Sciatic nerve (tissue), 2 donors: ENCODE data around the gene NPC1. TPM values are rescaled to one million over a fixed set of nuclear protein-coding genes. Genes with fewer than 3 reads are reported as not detected.
"Not testable (repeated sequence)": the region's sequence is repeated elsewhere in the genome, so short reads cannot be mapped to it uniquely, and the experiment has no call there.

ENCODE experiments used
- ATAC-seq: fragments of 200-7000 bp; cut with Tn5 transposase; one replicate; pipeline ENCODE4 v1.9.1; 2020; ENCODE audit warnings: mild to moderate bottlenecking, moderate library complexity
- DNase-seq: peaks from one replicate; pipeline ENCODE4 v3.0.0-alpha.2; 2020; ENCODE audit warnings: low spot score
- intact Hi-C: fragments of 100-400 bp; cut with DNase I; formaldehyde crosslinking; loops from one replicate; pipeline ENCODE4 v1.14.2; 2022
- total RNA-seq: library from RNA; stranded (reverse); fragmentation: NEBNext Ultra II Directional; extraction: Animal tissue kit (Norgen Biotek cat#: 25700); gene quantifications from one replicate; pipeline ENCODE4 v1.2.1, GENCODE V29; 2021
- donor health status: DM: no; HTN: no; CAD: no.
- donor health status: DM: no; HTN: no; CAD: no.

Gene NPC1
- total RNA-seq, 1 donor from 2014 or later = 77.3 TPM

DNA sequence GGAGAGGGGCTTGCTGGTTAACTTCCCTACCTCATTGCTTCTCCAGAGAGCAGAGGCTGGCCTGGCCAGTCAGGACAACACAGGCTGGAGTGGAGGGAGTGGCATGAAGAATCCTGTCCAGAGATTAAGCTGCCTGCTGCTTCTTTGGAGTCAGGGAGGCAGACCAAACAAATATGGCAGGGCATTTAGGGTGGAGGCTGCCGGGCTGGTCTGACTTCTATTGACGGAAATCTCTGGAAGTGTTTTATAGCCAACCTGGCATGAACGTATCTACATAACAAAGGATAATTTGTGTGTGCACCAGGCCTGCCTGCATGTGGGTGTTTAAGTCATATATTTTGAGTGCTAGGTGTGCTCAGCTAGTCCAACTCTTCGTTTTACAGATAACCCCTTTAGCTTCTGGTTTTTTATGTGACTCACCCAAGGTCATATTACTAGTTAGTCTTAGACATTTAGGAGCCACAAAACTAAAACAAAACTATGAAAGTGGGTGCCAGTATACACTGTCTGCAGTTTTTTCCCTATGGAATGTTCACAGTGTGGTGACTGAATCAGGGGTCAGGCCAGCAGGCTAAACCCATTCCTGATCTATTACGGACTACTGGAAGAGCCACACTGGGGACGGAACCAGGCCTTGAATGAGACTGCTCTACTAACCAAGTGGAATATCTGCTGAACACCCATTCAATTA lies 5.5 kb downstream of the NPC1 start:
- DNase-seq (no peak), ATAC-seq (no peak)
- intact Hi-C loops = loop anchor here (10.0 kb wide), 1 partner anchor 66 kb away; no protein-coding TSS in a partner anchor

DNA sequence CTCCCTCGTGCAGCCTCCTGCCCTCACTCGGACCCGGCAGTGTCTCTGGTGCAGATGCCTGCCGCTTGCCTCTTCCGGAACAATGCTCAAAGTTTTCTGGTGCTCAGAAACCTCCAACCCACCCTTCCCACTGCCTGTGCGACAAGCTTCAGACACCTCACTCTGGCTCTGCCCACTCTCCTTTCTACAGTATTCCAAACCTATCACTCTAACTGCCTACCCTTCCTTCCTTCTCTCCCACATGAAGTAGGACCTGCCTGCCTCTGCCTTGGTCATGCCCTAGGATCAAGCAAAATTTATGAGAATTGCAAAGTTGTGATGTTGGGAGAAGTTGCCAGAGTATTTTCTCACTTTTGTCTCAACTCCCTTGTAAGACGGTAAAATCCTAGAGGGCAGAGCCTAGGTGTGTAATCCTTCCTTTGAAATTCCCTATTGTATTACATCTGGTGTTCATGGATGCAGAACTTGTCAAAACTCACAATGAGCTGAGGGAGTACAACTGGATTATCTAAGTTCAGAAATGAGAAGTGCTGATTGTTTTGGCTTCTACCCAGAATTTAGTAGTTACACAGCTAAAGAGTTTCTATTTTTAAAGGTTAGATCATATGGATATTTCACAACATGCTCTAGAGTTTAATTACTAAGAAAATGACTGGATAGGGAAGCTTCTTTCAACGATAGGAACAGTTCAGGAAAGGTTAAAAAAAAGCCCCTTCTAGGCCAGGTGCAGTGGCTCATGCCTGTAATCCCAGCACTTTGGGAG lies 7.2 kb downstream of the NPC1 start:
- intact Hi-C loops = no loop called here
- ATAC-seq (no peak), DNase-seq (no peak)

- no peak for DNase-seq
- intact Hi-C loops = no loop called here
- ATAC-seq = no peak
These were observed 8.1 kb downstream of the NPC1 start for GRCh38 chr18:23578067-23578701.

DNA sequence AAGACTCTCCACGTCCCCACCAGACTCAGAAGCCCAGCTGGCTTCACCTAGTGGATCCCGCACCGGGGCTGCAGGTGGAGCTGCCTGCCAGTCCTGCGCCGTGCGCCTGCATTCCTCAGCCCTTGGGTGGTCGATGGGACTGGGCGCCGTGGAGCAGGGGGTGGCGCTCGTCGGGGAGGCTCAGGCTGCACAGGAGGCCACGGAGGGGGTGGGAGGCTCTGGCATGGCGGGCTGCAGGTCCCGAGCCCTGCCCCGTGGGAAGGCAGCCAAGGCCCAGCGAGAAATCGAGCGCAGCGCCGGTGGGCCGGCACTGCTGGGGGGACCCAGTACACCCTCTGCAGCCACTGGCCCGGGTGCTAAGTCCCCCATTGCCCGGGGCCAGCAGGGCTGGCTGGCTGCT lies 8.8 kb downstream of the NPC1 start:
- DNase-seq, ATAC-seq, intact Hi-C loops: not testable (repeated sequence)

- ATAC-seq = no peak
- DNase-seq = no peak
- intact Hi-C loops = no loop called here
These were observed 11.0 kb downstream of the NPC1 start for GRCh38 chr18:23575309-23575651.

- ATAC-seq = no peak
- DNase-seq = no peak
- intact Hi-C loops = no loop called here
These were observed 11.5 kb downstream of the NPC1 start for GRCh38 chr18:23574611-23575308.

GRCh38 chr18:23573626-23574431 lies 12.5 kb downstream of the NPC1 start:
- peak; percentile 48 for ATAC-seq
- no peak for DNase-seq
- intact Hi-C loops = no loop called here

DNA sequence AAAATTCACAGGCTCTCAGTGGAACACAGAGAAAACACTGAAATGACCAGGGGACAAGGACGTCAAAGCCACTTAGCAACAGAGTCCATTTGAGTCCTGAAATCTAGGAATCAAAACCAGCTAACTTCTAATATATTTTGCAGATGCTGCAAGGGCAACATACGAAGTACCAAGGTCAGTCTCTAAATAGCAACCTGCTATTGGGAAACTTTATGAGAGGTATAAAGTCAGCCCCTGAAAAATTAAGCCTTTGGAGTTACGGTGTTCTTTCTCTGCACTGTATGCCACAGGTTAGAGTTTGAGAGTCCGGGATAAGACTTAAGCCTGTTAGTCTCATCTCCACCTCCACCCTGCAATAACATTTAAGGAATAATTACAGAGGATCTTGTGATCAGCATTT lies 13.3 kb downstream of the NPC1 start:
- intact Hi-C loops = no loop called here
- no peak for DNase-seq
- no peak for ATAC-seq

- DNase-seq = no peak
- no peak for ATAC-seq
- intact Hi-C loops = no loop called here
These were observed 13.7 kb downstream of the NPC1 start for GRCh38 chr18:23572570-23572969.

GRCh38 chr18:23572012-23572411 lies 14.3 kb downstream of the NPC1 start:
- ATAC-seq = no peak

DNA sequence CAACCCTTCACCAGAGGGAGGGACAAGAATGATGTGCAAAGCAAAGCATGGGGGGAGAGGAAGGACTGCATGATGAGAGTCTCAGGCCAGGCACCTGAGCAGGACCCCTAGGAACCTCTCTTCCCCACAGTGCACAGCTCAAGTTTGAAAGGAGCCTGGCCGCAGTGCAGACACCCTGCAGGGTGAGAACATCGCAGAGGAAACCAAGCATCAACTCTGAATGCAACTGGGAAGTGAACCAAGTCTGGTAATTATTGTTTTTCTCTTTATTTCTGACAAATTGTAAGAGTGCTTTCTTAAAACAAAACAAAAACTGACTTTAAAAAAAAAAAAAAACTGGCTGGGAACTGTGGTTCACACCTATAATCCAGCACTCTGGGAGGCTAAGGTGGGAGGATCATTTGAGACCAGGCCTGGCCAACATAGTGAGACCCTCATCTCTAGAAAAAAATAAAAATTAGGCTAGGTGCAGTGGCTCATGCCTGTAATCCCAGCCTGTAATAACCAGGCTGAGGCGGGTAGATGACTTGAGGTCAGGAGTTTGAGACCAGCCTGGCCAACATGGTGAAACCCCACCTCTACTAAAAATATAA lies 15.3 kb downstream of the NPC1 start:
- DNase-seq = no peak
- no peak for ATAC-seq
- intact Hi-C loops = no loop called here

More at GRCh38 chr18:23572012-23572411, 14.3 kb downstream of the NPC1 start:
- intact Hi-C loops = no loop called here
- DNase-seq = no peak

DNA sequence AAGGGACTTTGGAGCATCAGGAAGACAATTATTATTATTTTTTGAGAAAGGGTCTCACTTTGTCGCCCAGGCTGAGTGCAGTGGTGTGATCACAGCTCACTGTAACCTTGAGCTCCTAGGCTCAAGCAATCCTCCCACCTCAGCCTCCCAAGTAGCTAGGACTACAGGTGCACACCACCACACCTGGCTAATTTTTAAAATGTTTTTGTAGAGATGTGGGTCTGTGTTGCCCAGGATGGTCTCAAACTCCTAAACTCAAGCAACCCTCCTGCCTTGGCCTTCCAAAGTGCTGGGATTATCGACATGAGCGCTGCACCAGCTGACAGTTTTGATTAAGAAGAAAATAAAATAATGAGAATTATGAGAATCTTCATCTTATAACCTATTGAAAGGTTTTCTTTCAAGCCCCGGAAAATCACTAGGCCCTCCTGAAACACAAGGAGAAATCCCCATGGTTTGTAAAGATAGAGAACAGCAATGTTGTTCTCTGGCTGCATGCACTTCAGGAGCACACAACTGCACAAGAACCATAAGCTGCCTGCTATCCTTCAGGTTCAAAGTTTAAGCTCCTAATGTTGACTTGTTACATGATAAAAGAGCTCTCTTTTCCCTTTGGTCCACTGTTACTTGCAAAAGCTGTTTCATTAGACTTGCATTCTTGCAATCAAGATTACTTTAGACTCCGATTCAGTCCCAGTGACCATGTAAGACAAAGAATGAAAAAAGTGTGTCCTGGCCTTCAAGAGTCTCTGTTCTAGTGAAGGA lies 16.8 kb downstream of the NPC1 start:
- ATAC-seq = no peak
- intact Hi-C loops = no loop called here
- no peak for DNase-seq

- ATAC-seq (no peak), DNase-seq (no peak)
- intact Hi-C loops = no loop called here
These were observed 17.8 kb downstream of the NPC1 start for GRCh38 chr18:23568281-23569138.

DNA sequence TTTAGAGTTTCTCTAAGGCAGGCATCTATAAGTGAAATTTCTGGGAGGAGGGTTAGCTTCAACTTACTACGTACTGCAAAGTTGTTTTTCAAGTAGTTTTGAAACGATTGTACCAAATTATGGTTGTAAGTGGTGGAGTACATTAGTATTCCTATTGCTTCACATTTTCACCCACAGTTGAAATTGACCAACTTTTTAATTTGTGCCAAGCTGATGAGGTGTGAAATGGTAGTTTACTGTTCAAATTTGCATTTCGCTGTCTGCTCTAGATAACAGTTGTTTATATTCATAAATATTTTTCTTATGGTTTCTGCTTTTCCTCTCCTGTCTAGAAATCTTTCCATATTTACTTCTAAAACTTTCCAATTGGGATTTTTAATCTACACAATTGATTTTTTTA lies 18.6 kb downstream of the NPC1 start:
- ATAC-seq (no peak), DNase-seq (no peak)
- intact Hi-C loops = no loop called here

GRCh38 chr18:23565916-23566547 lies 20.3 kb downstream of the NPC1 start:
- intact Hi-C loops = no loop called here
- DNase-seq (no peak), ATAC-seq (no peak)

GRCh38 chr18:23563377-23564043 lies 22.8 kb downstream of the NPC1 start:
- intact Hi-C loops = no loop called here
- ATAC-seq (no peak), DNase-seq (no peak)
